ENCODE measurements around the gene TMEM89.

TMEM89 gene

DNA sequence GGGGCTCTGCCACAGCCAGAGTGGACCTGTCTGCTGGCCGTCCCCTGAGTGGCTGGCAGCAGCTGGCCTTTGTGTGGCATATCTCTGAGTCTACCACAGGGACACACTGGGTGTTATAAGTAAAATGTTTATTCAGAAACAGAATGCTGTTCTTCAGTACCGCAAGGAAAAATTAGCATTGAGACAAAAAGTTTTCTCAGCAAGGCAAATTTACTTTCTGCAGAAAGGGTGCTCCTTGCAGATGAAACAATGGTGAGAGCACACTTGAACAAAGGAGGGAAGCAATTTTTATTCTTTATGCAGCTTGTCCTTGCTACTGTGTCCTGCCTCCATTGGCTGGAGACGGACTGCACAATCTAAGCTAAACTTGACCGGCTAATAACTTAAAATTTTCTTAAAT lies 4.0 kb downstream of the TMEM89 start:
- in situ Hi-C loops (cut with MboI; ENCODE audit: low sequenced_read_pairs): no loop called here

DNA sequence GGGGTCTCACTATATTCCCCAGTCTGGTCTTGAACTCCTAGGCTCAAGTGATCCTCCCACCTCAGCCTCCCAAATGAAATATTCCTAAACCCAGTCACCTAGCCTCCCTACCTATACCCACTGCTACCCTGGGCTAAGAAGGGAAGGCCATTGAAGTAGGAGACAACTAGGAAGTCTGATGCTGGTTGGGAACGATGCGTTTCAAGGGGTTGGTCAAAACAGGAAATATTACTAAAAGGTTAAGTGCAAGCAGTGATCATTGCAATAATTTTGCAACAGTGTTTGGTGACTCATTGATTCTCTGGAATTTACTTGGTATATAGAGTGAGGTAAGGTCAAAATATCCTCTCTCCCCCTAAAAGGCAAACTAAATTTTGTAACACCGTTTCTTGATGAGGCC lies 7.5 kb downstream of the TMEM89 start:
- in situ Hi-C loops (cut with MboI; ENCODE audit: low sequenced_read_pairs): no loop called here

DNA sequence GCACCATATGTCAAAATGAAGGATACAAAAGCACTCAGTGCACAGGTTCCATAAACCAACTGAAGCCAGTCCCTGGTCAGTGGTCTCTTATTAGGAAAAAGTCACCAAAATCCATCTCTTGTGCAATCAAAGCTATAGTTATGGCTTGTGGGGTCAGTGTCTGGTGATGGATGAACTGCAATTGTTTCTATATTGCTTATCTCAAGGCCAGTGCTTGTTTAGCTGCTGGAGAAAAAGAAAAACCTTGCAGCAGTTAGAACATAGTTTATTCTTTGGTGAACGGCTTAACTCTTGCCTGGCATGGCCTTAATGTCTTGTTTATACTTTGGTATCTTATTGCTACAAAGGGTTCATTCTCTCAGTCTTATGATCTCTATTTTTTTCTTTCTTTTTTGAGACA lies 9.3 kb downstream of the TMEM89 start:
- in situ Hi-C loops (cut with MboI; ENCODE audit: low sequenced_read_pairs): no loop called here

DNA sequence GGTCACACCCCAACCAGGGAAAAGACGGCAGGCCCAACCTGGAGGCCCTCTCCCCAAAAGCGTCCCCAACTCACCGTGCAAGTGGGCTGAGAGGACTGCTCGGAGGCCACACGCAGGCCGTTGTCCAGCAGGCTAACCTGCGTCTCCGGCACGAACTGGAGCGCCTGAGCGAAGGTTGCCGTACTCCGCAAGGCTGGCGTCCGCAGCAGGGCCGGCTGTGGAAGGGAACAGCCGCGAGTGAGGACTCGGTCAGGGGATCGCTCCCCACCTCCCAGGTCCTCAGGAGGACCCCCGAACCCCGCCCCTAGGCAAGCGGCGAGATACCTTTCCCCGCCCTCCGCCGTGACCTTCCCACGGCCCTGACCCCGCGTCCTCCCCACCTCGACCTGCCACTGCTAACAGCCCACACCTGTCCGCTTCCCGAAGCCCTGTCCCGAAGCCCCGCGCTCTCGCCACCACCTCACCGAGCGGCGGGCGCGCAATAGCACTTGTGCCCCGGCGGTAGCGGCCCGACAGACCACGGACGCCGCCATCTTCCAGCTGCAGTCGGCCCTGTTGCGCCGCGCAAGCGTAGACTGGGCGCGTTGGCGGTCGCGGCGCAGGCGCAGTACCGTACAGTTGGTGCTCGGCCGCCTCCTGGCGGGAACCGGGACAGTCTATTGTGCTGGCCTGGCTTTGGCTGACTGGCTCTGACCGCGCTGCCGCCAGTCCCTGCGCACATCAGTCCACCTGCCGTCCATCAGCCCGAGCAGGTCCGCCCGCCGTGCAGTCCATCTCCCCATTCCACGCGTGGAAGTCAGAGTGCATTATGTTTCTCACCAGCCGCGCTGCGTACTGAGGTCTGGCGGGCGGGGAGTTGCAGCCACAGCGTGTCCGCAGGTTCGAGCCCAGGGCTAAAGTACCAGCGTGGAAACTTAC lies 12.2 kb downstream of the TMEM89 start, which contains the start of gene UQCRC1:
Gene UQCRC1, minus strand, starts transcription at position 559 of the 918 bp plus-strand sequence. Its CDS starts 26 bp downstream, at position 533.
- in situ Hi-C loops (cut with MboI; ENCODE audit: low sequenced_read_pairs): no loop called here

DNA sequence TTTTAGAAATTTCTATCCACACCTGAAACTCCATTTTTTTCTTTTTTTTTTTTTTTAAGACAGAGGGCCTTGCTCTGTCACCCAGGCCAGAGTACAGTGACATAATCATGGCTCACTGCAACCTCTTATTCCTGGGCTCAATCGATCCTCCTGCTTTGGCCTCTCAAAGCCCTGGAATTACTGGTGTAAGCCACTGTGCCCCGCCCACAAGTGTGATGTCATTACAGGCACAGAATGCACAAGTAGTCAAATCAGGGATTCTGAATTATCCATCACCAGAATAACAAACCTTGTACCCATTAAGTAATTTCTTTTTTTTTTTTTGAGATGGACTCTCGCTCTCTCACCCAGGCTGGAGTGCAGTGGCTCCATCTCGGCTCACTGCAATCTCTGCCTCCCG lies 14.1 kb downstream of the TMEM89 start:
- in situ Hi-C loops (cut with MboI; ENCODE audit: low sequenced_read_pairs): no loop called here

DNA sequence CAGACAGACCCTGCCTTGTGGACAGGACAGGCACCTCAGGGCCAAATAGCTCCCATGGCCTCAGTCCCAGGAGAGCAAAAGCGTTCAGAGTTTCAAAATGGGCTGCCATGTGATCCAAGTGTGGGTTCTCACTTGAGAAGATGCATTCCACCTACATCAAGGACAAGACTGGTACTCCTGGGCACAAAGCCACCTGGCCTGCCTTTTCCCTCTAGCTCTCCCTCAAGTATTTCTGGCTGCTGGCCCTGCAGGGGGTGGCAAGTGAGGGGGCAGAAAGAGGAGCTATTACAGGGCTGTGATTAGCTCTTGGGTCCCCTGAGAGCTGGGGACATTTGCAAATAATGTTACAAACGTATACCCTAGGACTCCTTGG lies 20.0 kb downstream of the TMEM89 start:
- in situ Hi-C loops (cut with MboI; ENCODE audit: low sequenced_read_pairs): no loop called here

DNA sequence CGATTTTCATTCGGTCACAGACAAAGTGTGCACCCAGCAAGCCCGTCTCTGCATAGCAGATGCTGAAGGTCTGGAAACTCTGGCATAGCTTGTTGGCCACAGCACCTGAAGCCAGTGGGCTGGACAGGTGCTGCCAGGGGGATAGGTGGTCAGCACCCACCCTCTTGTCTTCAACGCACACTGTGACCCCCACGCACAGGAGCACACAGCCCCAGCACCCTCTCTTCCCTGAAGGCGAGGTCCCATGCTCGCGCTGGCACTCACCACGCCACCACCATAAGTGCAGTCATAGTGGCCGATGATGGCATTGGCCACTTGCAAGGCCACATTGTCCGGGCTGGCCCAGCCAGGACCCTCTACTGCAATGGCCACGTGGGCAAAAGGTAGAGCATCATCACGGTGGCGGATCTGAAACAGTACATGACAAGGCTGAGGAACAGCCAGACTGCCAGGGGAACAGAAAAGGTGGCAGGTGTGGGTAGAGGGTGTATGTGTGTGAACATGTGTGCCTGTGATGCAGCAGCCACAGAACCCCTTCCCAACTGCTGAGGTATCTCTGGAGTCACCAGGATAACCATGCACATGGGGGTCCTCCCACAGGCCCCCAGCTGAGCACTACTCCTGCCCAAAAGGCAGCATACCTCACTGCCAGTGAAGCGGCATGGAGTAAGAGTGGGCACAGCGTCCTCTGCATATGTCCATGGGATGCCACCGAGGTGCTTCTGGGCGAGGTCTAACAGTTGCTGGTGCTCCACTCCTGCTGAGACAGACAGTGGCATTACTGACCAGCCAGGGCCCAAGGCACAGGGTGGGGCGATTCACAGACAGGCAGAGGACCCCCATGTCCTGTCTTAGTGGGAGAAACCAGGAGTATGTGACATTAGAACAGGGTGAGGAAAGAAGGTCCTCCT lies 20.6 kb downstream of the TMEM89 start:
- in situ Hi-C loops (cut with MboI; ENCODE audit: low sequenced_read_pairs): no loop called here

DNA sequence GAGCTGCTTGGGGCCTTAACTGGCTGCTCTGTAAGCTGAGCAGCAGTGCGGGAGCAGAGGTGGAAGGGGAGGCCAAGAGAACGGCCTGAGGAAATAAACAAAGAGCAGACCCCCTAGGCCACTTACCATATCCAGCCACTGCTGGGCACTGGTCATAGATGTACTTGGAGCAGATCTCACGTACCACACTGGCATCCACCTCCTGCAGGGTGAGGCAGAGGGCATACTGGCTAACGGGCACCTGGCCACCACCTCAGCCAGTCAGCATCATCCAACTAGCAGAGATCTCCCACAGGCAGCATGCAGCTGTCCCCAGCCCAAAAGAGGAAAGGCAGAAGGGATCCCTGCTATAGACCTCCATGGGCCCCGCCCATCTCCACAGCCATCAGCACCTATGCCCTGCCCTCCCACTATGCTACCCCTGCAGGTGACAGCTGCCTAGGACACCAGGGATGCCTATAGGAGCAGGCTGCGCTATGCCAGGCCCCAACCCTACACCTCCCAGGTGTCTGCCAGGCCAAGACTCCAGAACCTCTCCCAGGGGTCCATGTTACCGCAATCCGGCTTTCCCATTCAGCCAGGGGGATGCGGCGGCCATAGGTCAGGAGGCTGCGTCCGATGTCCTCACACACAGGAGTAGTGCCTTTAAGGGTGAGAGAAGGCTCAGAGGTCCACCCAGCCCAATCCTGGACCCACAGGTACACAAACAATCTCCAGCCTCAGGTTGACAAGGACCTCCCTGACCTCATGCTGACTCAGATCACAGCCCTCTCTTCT lies 21.9 kb downstream of the TMEM89 start:
- in situ Hi-C loops (cut with MboI; ENCODE audit: low sequenced_read_pairs): no loop called here

DNA sequence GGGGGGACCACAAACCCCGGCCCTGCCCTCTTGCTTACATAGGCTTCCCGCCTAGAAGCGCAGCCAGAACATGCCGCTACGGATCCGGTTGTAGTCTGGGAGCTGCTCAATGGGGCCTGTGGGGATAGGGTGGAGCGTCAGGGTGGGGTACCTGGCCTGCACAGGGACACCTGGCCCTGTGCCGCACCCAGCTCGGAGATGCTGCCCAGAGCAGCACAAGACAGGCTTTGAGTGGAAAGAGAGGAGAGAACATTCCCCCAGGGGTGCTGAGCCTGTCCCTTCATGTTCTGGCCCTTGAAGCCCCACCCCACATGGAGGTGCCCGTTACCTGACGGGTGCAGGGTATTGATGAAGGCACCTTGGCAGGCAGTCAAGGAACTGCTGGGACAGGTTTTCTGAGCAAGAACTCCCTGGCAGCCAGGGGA lies 22.5 kb downstream of the TMEM89 start:
- in situ Hi-C loops (cut with MboI; ENCODE audit: low sequenced_read_pairs): no loop called here

DNA sequence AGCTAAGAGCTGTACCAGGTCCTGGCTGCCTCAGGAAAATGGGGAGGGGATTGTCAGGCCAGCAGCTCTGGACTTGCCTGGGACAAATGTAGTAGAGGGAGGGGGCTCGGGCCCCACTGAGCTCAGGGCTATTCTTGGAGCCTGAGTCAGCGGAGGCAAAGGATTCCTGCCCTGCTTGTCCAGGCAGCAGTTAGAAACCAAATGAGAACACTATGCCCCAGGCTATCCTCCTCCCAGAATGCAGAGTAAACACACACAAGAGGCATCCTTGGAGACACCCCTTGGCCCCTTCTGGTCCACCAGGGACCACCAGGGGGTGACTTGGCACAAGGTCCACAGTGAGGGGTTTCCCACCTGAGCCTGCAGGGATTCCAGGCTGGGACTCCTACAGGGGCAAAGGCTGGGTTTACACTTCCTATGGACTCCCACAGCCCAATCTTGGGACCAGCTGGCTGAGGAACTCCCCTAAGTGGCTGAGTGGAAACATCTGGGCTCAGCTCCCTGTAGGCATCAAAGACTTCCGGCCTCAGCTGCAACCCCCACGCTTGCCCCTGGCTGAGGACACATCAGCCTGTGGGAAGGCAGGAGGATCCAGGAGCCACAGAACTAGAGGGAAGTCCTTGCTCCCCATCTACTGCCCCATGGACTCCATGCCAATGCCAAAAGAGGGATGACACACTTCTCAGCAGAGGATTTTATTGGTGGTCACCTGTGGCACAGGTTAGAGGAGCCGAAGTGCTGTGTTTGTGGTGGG lies 23.1 kb downstream of the TMEM89 start:
- in situ Hi-C loops (cut with MboI; ENCODE audit: low sequenced_read_pairs): no loop called here

DNA sequence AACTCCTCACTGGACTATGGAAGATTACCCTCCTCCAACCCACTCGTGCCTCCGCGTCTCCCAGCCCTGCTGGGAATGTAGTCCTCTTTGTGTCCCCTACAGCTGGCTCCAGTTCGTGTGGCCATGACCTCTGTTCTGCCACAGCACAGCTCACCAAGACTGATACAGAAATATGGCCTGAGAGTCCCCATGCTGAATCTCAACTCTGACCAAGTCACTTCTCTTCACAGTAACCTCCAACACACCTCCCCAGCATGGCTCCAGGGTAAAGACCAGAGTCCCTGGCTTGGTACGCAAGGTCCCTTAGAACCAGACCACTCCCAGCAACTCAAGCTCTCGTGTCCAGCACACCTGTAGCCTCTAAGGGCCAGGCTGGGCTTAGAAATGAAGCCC lies 24.2 kb downstream of the TMEM89 start:
- in situ Hi-C loops (cut with MboI; ENCODE audit: low sequenced_read_pairs): no loop called here

DNA sequence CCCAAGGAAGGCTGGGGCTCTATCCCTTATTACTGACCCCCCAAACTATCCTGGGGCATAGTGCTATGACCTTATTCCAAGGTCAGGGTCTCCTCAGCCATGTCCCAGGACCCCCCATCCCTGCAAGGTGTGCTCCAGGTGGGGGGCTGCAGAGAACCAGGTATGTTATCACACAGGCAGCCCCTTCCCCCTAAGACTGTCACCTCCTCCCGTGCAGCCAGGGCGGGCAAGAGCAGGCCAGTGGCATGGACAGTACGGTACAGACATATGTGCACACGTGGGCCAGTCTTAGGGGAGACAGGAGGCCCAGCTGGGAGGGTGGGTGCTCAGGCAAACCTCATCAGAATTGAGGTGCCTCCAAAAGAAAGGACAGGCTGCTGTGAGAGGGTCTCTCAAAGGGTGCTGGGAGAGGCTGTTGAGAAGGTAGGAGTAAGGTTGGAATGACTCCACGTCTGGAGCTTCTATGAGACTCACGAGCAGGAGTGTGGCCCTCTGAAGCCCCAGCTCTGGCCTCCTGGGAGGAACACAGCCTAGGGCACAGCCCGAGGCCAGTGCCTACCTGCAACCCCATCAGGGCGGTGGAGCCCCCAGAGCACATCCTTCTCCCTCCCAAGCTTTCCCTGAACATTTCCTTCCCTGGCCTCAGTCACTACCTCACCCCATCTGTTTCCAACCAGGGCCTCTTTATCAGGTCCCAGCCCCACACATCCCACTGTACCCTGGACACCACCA lies 24.7 kb downstream of the TMEM89 start:
- in situ Hi-C loops (cut with MboI; ENCODE audit: low sequenced_read_pairs): no loop called here

DNA sequence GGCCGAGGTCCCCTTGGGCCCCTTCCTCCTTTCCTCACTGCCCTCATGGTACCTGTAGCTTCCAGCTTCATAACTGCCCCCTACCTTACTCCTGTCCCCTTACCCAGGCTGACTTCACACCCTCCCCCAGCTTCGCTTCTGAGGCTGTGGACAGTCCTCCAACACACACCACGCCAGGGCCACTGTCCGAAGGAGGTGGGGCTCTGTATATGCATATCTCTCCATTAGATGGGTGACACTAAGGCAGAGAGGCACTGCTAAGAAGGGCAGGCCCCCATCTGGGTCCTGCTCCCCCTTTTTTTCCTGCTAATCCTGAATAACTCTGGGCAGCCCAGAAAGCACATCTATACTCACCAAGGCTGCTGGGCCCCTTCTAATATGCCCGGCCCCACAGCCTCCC lies 25.4 kb downstream of the TMEM89 start:
- in situ Hi-C loops (cut with MboI; ENCODE audit: low sequenced_read_pairs): no loop called here

DNA sequence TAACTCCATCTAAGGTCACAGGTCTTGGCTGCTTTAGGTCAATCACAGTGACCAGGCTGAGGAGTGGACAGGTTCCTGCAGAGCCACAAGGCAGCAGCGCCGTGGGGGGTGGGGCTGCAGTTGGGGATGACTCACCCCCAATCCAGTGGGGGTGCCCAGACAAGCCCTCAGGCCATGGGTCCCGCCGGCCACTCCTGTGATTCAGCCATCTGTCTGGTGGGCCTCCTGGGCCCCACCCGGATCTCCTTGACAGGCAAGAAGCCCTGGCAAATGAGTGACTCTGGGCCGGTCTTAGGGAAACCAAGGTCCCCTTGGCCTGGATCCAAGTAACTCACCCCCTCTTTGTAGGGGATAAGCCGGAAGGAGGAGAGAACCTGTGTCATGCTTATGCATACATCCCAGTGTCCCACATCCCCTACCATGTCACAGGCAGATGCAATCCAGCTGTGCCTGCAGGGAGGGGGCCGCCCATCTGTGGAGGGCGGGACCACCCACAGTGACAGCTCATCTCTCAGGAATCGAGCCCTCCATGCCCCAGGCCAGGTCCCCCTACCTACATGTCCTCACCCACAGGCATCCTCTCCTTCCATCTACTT lies 25.9 kb downstream of the TMEM89 start:
- in situ Hi-C loops (cut with MboI; ENCODE audit: low sequenced_read_pairs): no loop called here

DNA sequence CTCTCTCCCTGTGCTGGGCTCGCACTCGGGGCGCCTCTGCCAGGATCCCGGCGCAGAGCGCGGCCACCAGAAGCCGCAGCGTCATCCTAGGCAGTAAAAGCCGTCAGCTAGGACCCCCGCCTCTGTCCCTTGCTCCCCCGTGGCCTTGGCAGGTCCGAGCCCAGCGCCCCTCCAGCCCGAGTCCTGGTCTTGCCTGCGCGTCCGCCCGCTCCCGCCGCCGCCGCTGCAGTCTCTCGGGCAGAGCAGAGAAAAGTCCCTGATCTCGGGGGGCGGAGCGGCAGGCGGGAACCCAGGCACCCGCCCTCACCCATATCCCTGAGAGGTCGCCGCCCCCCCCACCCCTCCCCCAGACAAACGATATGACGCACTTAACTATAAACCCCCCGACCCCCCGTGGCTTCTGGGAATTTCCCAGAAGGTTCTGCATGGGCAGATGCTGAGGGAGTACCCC lies 26.5 kb downstream of the TMEM89 start, which contains the start of gene COL7A1:
Gene COL7A1, minus strand, starts transcription at position 255 of the 451 bp plus-strand sequence. Its CDS starts 170 bp downstream, at position 85.
- in situ Hi-C loops (cut with MboI; ENCODE audit: low sequenced_read_pairs): no loop called here

DNA sequence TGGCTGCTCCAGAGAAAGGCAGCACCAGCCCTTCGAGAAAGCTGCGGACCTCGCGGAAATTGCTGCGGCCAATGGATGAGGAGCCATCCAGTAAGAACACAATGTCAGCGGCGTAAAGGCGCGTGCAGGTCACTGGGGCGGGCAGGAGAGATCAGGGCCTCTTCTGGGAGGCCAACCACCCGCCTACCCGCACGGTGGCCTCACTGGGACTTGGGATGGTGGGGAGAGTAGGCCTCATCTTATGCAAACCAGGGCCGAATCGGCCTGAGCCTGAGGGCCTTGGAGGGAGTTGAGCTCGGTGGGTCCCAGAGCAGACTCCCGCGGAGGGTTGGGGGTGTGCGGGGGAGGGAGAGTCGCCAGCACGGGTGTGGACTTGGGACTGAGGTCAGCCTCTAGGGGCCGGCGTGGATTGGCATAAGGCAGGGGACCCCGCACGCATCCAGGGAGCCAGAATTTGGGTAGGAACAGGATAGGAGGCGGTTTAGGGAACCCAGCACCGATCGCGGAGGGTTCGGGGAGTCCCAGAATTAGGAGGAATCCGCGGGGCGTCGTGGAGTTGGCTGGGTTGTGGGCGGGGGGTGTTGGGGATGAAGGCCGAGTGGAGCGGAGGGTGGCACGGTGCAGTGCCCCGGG lies 27.0 kb downstream of the TMEM89 start:
- in situ Hi-C loops (cut with MboI; ENCODE audit: low sequenced_read_pairs): no loop called here

DNA sequence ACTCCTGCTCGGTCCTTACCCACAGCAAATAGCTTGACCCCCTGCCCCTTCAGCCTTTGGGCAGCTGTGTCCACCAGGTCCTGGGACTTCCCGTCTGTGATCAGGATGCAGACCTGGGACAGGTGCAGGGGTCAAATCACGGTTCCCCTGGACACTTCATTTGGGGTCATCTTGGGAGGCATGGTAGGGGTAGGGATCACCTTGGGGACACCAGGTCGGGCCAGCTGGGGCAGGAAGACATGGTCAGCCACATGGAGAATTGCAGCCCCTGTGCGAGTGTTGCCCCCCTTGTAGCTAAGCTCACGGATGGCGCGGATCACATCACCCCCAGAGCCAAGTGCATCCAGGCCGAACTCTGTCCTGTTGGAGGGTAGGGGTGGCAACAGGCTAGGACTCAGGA lies 28.2 kb downstream of the TMEM89 start:
- in situ Hi-C loops (cut with MboI; ENCODE audit: low sequenced_read_pairs): no loop called here

DNA sequence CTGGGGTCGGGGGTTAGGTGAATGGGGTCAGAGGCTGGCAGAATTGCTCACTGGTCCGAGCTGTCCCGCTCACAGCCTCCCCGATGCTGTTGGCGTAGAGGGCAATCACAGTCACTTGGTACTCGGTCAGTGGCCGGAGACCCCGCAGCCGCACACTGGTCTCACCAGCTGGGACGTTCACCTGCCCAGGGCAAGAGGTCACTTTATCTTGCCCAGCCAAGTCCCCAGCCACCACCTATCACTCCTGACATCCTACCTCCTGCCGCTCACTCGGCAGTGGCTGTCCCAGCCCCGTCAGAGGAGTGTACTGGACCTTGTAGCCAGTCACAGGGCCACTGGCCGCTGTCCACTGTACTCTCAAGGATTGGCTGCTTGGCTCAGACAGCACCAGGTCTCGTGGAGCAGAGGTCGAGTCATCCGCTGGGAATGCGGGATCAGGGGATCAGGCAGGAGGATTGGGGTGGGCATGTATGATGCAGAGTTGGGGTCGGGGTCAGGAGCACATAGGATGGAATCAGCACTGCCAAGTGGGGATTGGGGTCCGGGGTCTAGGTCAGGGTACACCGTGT lies 29.0 kb downstream of the TMEM89 start:
- in situ Hi-C loops (cut with MboI; ENCODE audit: low sequenced_read_pairs): no loop called here

All from hTERT RPE-1 (cell line).